Measurements from ENCODE around the gene SELENOS. TPM values are rescaled to one million over a fixed set of nuclear protein-coding genes. Genes with fewer than 3 reads are reported as not detected.
A peak's percentile ranks its signal among the peaks of the same experiment; 100 is the strongest.

Gene SELENOS
- total and polyA plus RNA-seq, 8 donors = 37.4 to 184 (median 74.7) TPM

- H3K27ac ChIP-seq = peak overlapping the region in 4 of 5 donors; percentile 50 to 79 (median 60)
- peaks cover 57 to 100% (median 89%) of the 10 kb centered on the region in 4 donors for H3K4me1 ChIP-seq
- TF ChIP-seq POLR2AphosphoS5 (IDR thresholded peaks at IDR 0.05) (no peak), CTCF (IDR thresholded peaks at IDR 0.05) (no peak), EP300 (IDR thresholded peaks at IDR 0.05) (no peak), POLR2A (IDR thresholded peaks at IDR 0.05) (no peak)
- no peak for DNase-seq
- 50 to 66% (median 61%) methylated on average over 6 of the region's 6 CpGs for WGBS, 5 donors
- intact Hi-C loops (cut with DNase I; ENCODE audit: low total_unique reads) = no loop called here
- H3K36me3 ChIP-seq = peaks cover 0 to 7% (median 2%) of the 10 kb centered on the region in 4 donors
- peak overlapping the region in 1 of 4 donors; percentile 31 for H3K4me3 ChIP-seq
- no peaks in the 10 kb centered on the region for H3K27me3 ChIP-seq
- no peaks in the 10 kb centered on the region for H3K9me3 ChIP-seq
Measured at GRCh38 chr15:101242999-101243336, 34.3 kb downstream of the SELENOS start.

- TF ChIP-seq POLR2AphosphoS5 (IDR thresholded peaks at IDR 0.05) = peak in 1 of 3 donors; percentile 15
- no peak for TF ChIP-seq CTCF (IDR thresholded peaks at IDR 0.05)
- no peak for TF ChIP-seq POLR2A (IDR thresholded peaks at IDR 0.05)
- H3K9me3 ChIP-seq = no peaks in the 10 kb centered on the region
- peak in 1 of 2 donors; percentile 56 for DNase-seq
- peaks cover 57 to 100% (median 87%) of the 10 kb centered on the region in 4 donors for H3K4me1 ChIP-seq
- H3K4me3 ChIP-seq = peak overlapping the region in 2 of 4 donors; percentile 18 to 31
- H3K36me3 ChIP-seq = peaks cover 0 to 6% (median under 1%) of the 10 kb centered on the region in 4 donors
- peak overlapping the region; percentile 18 to 79 (median 52) for H3K27ac ChIP-seq
- intact Hi-C loops (cut with DNase I; ENCODE audit: low total_unique reads) = no loop called here
- H3K27me3 ChIP-seq = no peaks in the 10 kb centered on the region
- 56 to 66% (median 57%) methylated on average over 11 to 12 of the region's 12 CpGs for WGBS, 5 donors
Measured at GRCh38 chr15:101242160-101242998, 34.9 kb downstream of the SELENOS start.

GRCh38 chr15:101240358-101240757 lies 36.9 kb downstream of the SELENOS start:
- Histone ChIP-seq H3K36me3 (peaks cover 0 to 5% (median 2%) of the 10 kb centered on the region in 4 donors), H3K27ac (peak overlapping the region in 3 of 5 donors; percentile 52 to 79 (median 59)), H3K27me3 (no peaks in the 10 kb centered on the region), H3K4me1 (peaks cover 39 to 99% (median 70%) of the 10 kb centered on the region in 4 donors), H3K4me3 (no peak overlapping the region), H3K9me3 (no peaks in the 10 kb centered on the region)
- peak in 1 of 2 donors; percentile 63 for DNase-seq
- TF ChIP-seq POLR2A (IDR thresholded peaks at IDR 0.05) (no peak), CTCF (IDR thresholded peaks at IDR 0.05) (no peak), POLR2AphosphoS5 (IDR thresholded peaks at IDR 0.05) (no peak), EP300 (IDR thresholded peaks at IDR 0.05) (no peak)
- intact Hi-C loops (cut with DNase I; ENCODE audit: low total_unique reads) = no loop called here
- 51 to 57% (median 53%) methylated on average over 5 of the region's 5 CpGs for WGBS, 5 donors

- H3K4me1 ChIP-seq = peaks cover 33 to 99% (median 64%) of the 10 kb centered on the region in 4 donors
- DNase-seq = no peak
- H3K9me3 ChIP-seq = no peaks in the 10 kb centered on the region
- intact Hi-C loops (cut with DNase I; ENCODE audit: low total_unique reads) = no loop called here
- no peak overlapping the region for H3K4me3 ChIP-seq
- WGBS, 5 donors = 53 to 68% (median 65%) methylated on average over 6 of the region's 6 CpGs
- peak overlapping the region in 3 of 5 donors; percentile 52 to 79 (median 59) for H3K27ac ChIP-seq
- H3K27me3 ChIP-seq = no peaks in the 10 kb centered on the region
- TF ChIP-seq POLR2A (IDR thresholded peaks at IDR 0.05) = no peak
- TF ChIP-seq CTCF (IDR thresholded peaks at IDR 0.05) = no peak
- no peak for TF ChIP-seq EP300 (IDR thresholded peaks at IDR 0.05)
- no peak for TF ChIP-seq POLR2AphosphoS5 (IDR thresholded peaks at IDR 0.05)
- peaks cover 6 to 11% (median 8%) of the 10 kb centered on the region in 4 donors for H3K36me3 ChIP-seq
Measured at GRCh38 chr15:101239724-101240136, 37.6 kb downstream of the SELENOS start.
